Endothelial cell of umbilical vein (primary cell): ENCODE data around the gene C6orf132. TPM values are rescaled to one million over a fixed set of nuclear protein-coding genes. Genes with fewer than 3 reads are reported as not detected.

Experiments used
- BruUV-seq: library from RNA; stranded (reverse); fragments of 400-500 nt; replicated peaks from 2 replicates; lab custom pipeline; 2021; lab: Mats Ljungman, UMichigan
- CTCF ChIA-PET: fragments of 300-600, 350-600 bp; sonication (Branson Sonifier 250); formaldehyde crosslinking; loops from one replicate; lab custom pipeline; 2021; ENCODE audit warnings: antibody characterized with exemption, inconsistent platforms; lab: Charles Lee
- POLR2A ChIA-PET: fragments of 300-600, 350-600 bp; sonication (Branson Sonifier 250); formaldehyde crosslinking; loops from one replicate; lab custom pipeline; 2021; ENCODE audit warnings: antibody characterized with exemption, inconsistent platforms; lab: Charles Lee
- DNase-seq: peaks from one replicate; pipeline ENCODE4 v3.0.0-alpha.2; 2011; ENCODE audit warnings: low read depth, low spot score
- FAIRE-seq: peaks from 2 replicates; lab custom pipeline; 2011; peaks lifted over from hg19 to GRCh38; lab: Jason Lieb, UNC
- H2AFZ ChIP-seq: 2 replicates; pipeline ENCODE4 v1.6.0; 2012; ENCODE audit warnings: low read depth, low read length, control low read depth, inconsistent platforms
- H3K27ac ChIP-seq: 2 replicates; pipeline ENCODE4 v1.5.1; 2011; ENCODE audit warnings: low read depth, mild to moderate bottlenecking, control low read depth, low read length, moderate library complexity; ENCODE audit not compliant: insufficient read depth
- H3K27me3 ChIP-seq, 2 experiments: 2 replicates each; pipeline versions ENCODE4 v1.6.0 to v1.6.1; 2011; ENCODE audit warnings: low read length in 2 of 2, mixed read lengths in 1 of 2; ENCODE audit not compliant: control insufficient read depth in 2 of 2, insufficient read depth in 2 of 2
- H3K36me3 ChIP-seq, 2 experiments: 2 replicates in 1 of 2; 3 replicates in 1 of 2; pipeline ENCODE4 v1.5.1; 2011; ENCODE audit warnings: low read length in 2 of 2, mild to moderate bottlenecking in 1 of 2, moderate library complexity in 1 of 2; ENCODE audit not compliant: control insufficient read depth in 2 of 2, insufficient read depth in 2 of 2; ENCODE audit errors: extremely low read depth in 1 of 2
- H3K4me1 ChIP-seq: 3 replicates; pipeline ENCODE4 v1.5.1; 2011; ENCODE audit warnings: mild to moderate bottlenecking, low read length; ENCODE audit not compliant: control insufficient read depth, insufficient read depth; ENCODE audit errors: extremely low read depth
- H3K4me2 ChIP-seq: 2 replicates; pipeline ENCODE4 v1.6.1; 2011; ENCODE audit warnings: low read length, control low read depth, mixed read lengths; ENCODE audit not compliant: insufficient read depth
- H3K4me3 ChIP-seq, 3 experiments: fragments of 200-600 bp in 1 of 3; sonication (generic), shearing (Covaris generic) in 1 of 3; replicated peaks in 1 of 3; 2 replicates each; pipeline ENCODE4 v1.5.1; 2011 to 2016; ENCODE audit warnings: control low read depth in 3 of 3, low read length in 3 of 3, mild to moderate bottlenecking in 2 of 3, inconsistent platforms in 1 of 3, low read depth in 1 of 3, moderate library complexity in 1 of 3; ENCODE audit not compliant: insufficient read depth in 1 of 3
- H3K79me2 ChIP-seq: 2 replicates; pipeline ENCODE4 v1.6.0; 2012; ENCODE audit warnings: low read length, inconsistent platforms; ENCODE audit not compliant: control insufficient read depth, insufficient read depth
- H3K9ac ChIP-seq: replicated peaks from 2 replicates; pipeline ENCODE3; 2011; ENCODE audit warnings: low read length, control low read depth; ENCODE audit not compliant: insufficient read depth; ENCODE audit errors: extremely low read depth
- H3K9me1 ChIP-seq: replicated peaks from 3 replicates; pipeline ENCODE4 v1.6.0; 2011; ENCODE audit warnings: mild to moderate bottlenecking, low read length; ENCODE audit not compliant: control insufficient read depth, insufficient read depth; ENCODE audit errors: extremely low read depth
- H3K9me3 ChIP-seq: replicated peaks from 2 replicates; pipeline ENCODE4 v1.5.1; 2012; ENCODE audit warnings: low read length, inconsistent platforms; ENCODE audit not compliant: control insufficient read depth, insufficient read depth
- H4K20me1 ChIP-seq: replicated peaks from 2 replicates; pipeline ENCODE3; 2011; ENCODE audit warnings: mild to moderate bottlenecking, low read length; ENCODE audit not compliant: control insufficient read depth, insufficient read depth; ENCODE audit errors: extremely low read depth
- CTCF ChIP-seq, 2 donors: IDR thresholded peaks; 1 replicate in 1 of 2; 2 replicates in 1 of 2; pipeline ENCODE4 v1.5.1; 2011; ENCODE audit warnings: low read length in 2 of 2, mild to moderate bottlenecking in 2 of 2, moderate library complexity in 2 of 2, control low read depth in 1 of 2, inconsistent platforms in 1 of 2, low read depth in 1 of 2; ENCODE audit not compliant: insufficient read depth in 1 of 2; ENCODE audit errors: extremely low read depth in 1 of 2
- EZH2 ChIP-seq: IDR thresholded peaks from 2 replicates; pipeline ENCODE4 v1.6.1; 2012; ENCODE audit warnings: borderline replicate concordance, low read depth, mild to moderate bottlenecking, moderate library complexity, low read length, inconsistent platforms; ENCODE audit not compliant: severe bottlenecking
- FOS ChIP-seq: IDR thresholded peaks from 2 replicates; pipeline ENCODE4 v1.6.1; 2011; ENCODE audit warnings: mild to moderate bottlenecking, low read length, moderate library complexity, borderline replicate concordance; ENCODE audit not compliant: insufficient read depth
- GATA2 ChIP-seq: IDR thresholded peaks from 2 replicates; pipeline ENCODE4 v1.7.0; 2011; ENCODE audit warnings: low read depth, mild to moderate bottlenecking, moderate library complexity, mixed read lengths, low read length; ENCODE audit not compliant: insufficient read length, insufficient read depth
- JUN ChIP-seq: IDR thresholded peaks from 2 replicates; pipeline ENCODE4 v1.6.1; 2011; ENCODE audit warnings: borderline replicate concordance, low read depth; ENCODE audit not compliant: insufficient read length, insufficient read depth
- MYC ChIP-seq: IDR thresholded peaks from one replicate; pipeline ENCODE4 v1.6.1; 2011; ENCODE audit warnings: mild to moderate bottlenecking, low read depth, low read length
- POLR2A ChIP-seq: IDR thresholded peaks from 2 replicates; pipeline ENCODE4 v1.6.1; 2012; ENCODE audit warnings: low read depth, mild to moderate bottlenecking, control low read depth, low read length
- POLR2AphosphoS5 ChIP-seq: IDR thresholded peaks from 2 replicates; pipeline ENCODE4 v1.6.1; 2012; ENCODE audit warnings: low read depth, mild to moderate bottlenecking, control low read depth, low read length, moderate library complexity; ENCODE audit not compliant: insufficient read depth
- dilution Hi-C: fragments of 300-500 bp; cut with MboI; formaldehyde crosslinking; loops from one replicate; pipeline ENCODE4 v1.15.0; 2019; ENCODE audit warnings: low sequenced_read_pairs; ENCODE audit not compliant: extremely low pct_ligation_motif_present
- intact Hi-C: fragments of 100-400 bp; cut with micrococcal nuclease; formaldehyde crosslinking; loops from one replicate; pipeline ENCODE4 v1.10.0; 2022
- polyA plus RNA-seq, 4 experiments: library from polyadenylated mRNA; depleted of rRNA in 3 of 4; stranded (reverse) in 3 of 4; unstranded in 1 of 4; fragments of >200 nt; gene quantifications; 2 replicates each; pipeline versions ENCODE4 v1.2.1 to v1.2.3, GENCODE V29; 2011 to 2012; ENCODE audit warnings: missing spikeins in 1 of 4
- total RNA-seq: library from RNA; stranded (reverse); gene quantifications from 2 replicates; pipeline ENCODE4 v1.2.3, GENCODE V29; 2021
- TF ChIP-seq, protein P1 (sequence below): IDR thresholded peaks from 2 replicates; pipeline ENCODE4 v1.6.1; 2011; ENCODE audit not compliant: insufficient read depth, insufficient read length

The C6orf132 gene
- total and polyA plus RNA-seq, 2 donors (not counting 3 experiments of a cell fraction or from before 2014, with no cell fraction given), result 0.15 to 0.71 TPM

DNA sequence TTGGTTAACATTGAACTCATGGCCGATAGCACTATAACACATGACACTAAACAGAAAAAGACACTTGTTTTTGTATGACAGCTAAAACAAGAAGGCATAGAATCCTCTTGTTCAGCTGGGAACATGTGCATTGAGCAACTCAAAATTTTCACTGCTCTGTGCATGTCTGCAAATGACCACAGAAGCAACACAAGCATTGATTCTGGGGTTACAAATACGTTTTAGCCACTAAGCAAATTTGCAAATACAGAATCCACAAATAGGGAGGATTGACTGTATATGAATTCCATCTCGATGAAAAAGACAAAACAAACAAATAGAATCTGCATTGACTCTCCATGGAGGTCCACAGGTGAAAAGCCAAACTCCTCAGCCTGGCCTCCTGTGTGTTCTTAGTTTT, 31.7 kb downstream of the C6orf132 start:
- FAIRE-seq, result no peak
- no peaks in the 10 kb centered on the region for H3K79me2 ChIP-seq
- DNase-seq, result no peak
- TF ChIP-seq FOS, result no peak
- TF ChIP-seq GATA2, result no peak
- TF ChIP-seq JUN, result no peak
- TF ChIP-seq POLR2AphosphoS5, result no peak
- no peak for TF ChIP-seq CTCF (IDR thresholded peaks at IDR 0.05; ENCODE audit: extremely low read depth in 1 of 2, insufficient read depth in 1 of 2, low read depth in 1 of 2, low read length in 2 of 2)
- TF ChIP-seq, protein P1, sequence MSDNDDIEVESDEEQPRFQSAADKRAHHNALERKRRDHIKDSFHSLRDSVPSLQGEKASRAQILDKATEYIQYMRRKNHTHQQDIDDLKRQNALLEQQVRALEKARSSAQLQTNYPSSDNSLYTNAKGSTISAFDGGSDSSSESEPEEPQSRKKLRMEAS, result no peak
- TF ChIP-seq MYC, result no peak
- no peak for TF ChIP-seq POLR2A
- TF ChIP-seq EZH2, result no peak
- H3K4me1 ChIP-seq, result no peaks in the 10 kb centered on the region
- no peaks in the 10 kb centered on the region for H3K9me3 ChIP-seq
- H3K27me3 ChIP-seq, result peaks cover 0 to 1% of the 10 kb centered on the region in 2 experiments
- ChIA-PET POLR2A (no interaction called here), CTCF (no interaction called here)
- H2AFZ ChIP-seq, result no peak overlapping the region
- H3K4me3 ChIP-seq, result no peak overlapping the region
- H3K27ac ChIP-seq, result no peak overlapping the region
- H3K9me1 ChIP-seq, result no peaks in the 10 kb centered on the region
- dilution Hi-C loops, result no loop called here
- H3K36me3 ChIP-seq, result no peaks in the 10 kb centered on the region
- no peaks in the 10 kb centered on the region for H4K20me1 ChIP-seq
- intact Hi-C loops, result no loop called here
- no peak overlapping the region for H3K9ac ChIP-seq
- no TSS peak for BruUV-seq
- H3K4me2 ChIP-seq, result no peak overlapping the region
